Measurements from ENCODE around the gene IFT52. TPM values are rescaled to one million over a fixed set of nuclear protein-coding genes. Genes with fewer than 3 reads are reported as not detected.

The IFT52 gene
- total and polyA plus RNA-seq, 11 donors: 4.2 to 15.5 (median 5.7) TPM

DNA sequence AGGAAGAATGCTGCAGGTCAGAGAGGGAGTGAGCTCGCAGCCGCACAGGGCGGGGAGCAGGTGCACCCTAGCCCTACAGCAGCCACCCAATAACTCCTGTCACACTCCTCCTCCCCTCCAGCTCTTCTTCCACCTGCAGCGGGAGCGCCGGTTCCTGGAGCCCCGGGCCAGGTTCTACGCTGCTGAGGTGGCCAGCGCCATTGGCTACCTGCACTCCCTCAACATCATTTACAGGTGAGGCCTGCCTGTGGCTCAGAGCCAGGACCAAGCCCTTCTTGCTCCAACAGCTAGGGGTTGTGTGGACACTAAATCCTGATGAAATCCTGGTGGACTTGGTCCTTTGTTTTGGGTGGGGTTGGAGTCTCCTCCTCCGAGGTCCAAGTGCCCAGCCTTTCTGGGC lies 20.2 kb upstream of the IFT52 start:
- TF ChIP-seq POLR2A (IDR thresholded peaks at IDR 0.05): no peak
- TF ChIP-seq, protein P1, sequence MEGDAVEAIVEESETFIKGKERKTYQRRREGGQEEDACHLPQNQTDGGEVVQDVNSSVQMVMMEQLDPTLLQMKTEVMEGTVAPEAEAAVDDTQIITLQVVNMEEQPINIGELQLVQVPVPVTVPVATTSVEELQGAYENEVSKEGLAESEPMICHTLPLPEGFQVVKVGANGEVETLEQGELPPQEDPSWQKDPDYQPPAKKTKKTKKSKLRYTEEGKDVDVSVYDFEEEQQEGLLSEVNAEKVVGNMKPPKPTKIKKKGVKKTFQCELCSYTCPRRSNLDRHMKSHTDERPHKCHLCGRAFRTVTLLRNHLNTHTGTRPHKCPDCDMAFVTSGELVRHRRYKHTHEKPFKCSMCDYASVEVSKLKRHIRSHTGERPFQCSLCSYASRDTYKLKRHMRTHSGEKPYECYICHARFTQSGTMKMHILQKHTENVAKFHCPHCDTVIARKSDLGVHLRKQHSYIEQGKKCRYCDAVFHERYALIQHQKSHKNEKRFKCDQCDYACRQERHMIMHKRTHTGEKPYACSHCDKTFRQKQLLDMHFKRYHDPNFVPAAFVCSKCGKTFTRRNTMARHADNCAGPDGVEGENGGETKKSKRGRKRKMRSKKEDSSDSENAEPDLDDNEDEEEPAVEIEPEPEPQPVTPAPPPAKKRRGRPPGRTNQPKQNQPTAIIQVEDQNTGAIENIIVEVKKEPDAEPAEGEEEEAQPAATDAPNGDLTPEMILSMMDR (IDR thresholded peaks at IDR 0.05): no peak
- no peaks in the 10 kb centered on the region for H3K27me3 ChIP-seq
- ATAC-seq: no peak

DNA sequence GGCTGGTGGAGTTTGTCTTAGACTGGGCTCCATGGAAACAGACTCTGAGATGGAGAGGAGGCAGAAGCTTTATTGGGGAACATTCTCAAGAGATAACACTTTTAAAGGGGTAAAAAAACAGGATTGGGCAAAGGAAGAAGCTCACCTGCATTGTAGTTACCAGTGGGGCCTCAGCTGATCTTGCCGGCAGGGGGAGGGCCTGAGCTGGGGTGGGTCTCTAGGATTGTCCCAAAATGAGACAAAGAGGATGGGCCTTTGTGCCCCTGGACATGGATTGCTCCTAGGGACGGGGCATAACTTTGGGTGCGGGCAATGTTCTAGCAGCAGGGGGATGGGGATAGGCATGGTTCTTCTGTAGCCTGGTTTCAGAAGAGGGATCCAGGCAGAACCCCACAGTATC lies 19.4 kb upstream of the IFT52 start:
- Histone ChIP-seq H3K27ac (no peak overlapping the region), H3K4me3 (no peak overlapping the region), H3K9me3 (no peaks in the 10 kb centered on the region), H3K27me3 (no peaks in the 10 kb centered on the region), H3K4me1 (no peaks in the 10 kb centered on the region), H3K36me3 (no peaks in the 10 kb centered on the region)
- ATAC-seq (no peak), DNase-seq (no peak)
- intact Hi-C loops (cut with DNase I): no loop called here
- WGBS, 4 donors: 88 to 97% (median 91%) methylated on average over 3 of the region's 3 CpGs
- TF ChIP-seq, protein P1 (IDR thresholded peaks at IDR 0.05): no peak
- TF ChIP-seq POLR2A (IDR thresholded peaks at IDR 0.05): no peak

More for the DNA sequence above, 20.2 kb upstream of the IFT52 start:
- intact Hi-C loops (cut with DNase I): no loop called here
- H3K4me1 ChIP-seq: no peaks in the 10 kb centered on the region
- H3K27ac ChIP-seq: no peak overlapping the region
- H3K36me3 ChIP-seq: no peaks in the 10 kb centered on the region
- DNase-seq: no peak
- H3K9me3 ChIP-seq: no peaks in the 10 kb centered on the region
- 90 to 95% (median 92%) methylated on average over 7 to 10 of the region's 10 CpGs for WGBS, 4 donors
- no peak overlapping the region for H3K4me3 ChIP-seq

DNA sequence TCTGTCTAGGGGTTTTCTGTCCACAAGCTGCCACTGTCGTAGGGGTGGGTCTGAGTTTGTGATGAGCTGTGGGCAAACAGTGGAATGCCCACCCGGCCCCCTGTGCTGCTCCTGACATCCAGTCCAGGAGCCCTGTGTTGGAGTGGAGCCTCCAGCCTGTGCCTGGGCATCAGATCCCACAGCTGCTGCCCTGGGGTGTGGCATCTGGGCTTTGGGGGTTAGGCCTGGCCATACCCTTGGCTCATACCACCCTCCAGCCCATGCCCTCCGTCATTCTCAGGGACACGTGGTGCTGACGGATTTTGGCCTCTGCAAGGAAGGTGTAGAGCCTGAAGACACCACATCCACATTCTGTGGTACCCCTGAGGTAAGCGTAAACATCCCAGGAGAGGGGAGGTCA lies 19.0 kb upstream of the IFT52 start:
- H3K9me3 ChIP-seq: no peaks in the 10 kb centered on the region
- TF ChIP-seq, protein P1 (IDR thresholded peaks at IDR 0.05): no peak
- TF ChIP-seq POLR2A (IDR thresholded peaks at IDR 0.05): no peak
- DNase-seq: no peak
- no peaks in the 10 kb centered on the region for H3K36me3 ChIP-seq
- H3K27ac ChIP-seq: no peak overlapping the region
- no peak overlapping the region for H3K4me3 ChIP-seq
- intact Hi-C loops (cut with DNase I): no loop called here
- WGBS, 4 donors: 89 to 92% (median 90%) methylated on average over 6 of the region's 6 CpGs
- no peaks in the 10 kb centered on the region for H3K27me3 ChIP-seq
- no peaks in the 10 kb centered on the region for H3K4me1 ChIP-seq
- no peak for ATAC-seq

DNA sequence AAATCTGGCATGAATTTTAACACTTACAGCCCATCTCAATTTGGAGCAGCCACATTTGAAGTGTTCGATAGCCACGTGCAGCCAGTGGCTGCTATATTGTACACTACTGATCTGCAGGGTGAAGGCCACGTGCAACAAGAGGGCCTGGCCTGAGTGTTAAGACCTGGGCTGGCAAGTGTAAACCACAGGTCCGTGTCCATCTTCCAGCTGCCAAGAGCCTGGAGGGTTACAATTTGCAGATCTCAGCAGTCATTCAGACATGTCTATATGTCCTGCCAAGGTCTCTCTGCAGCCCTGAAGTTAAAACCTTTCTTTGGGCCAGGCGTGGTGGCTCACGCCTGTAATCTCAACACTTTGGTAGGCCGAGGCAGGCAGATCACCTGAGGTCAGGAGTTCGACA lies 17.8 kb upstream of the IFT52 start:
- Histone ChIP-seq H3K27me3 (no peaks in the 10 kb centered on the region), H3K4me1 (no peaks in the 10 kb centered on the region), H3K4me3 (no peak overlapping the region), H3K9me3 (no peaks in the 10 kb centered on the region), H3K27ac (no peak overlapping the region), H3K36me3 (no peaks in the 10 kb centered on the region)
- 90 to 94% (median 92%) methylated on average over 8 of the region's 8 CpGs for WGBS, 4 donors
- TF ChIP-seq, protein P1 (IDR thresholded peaks at IDR 0.05): no peak
- TF ChIP-seq POLR2A (IDR thresholded peaks at IDR 0.05): no peak
- ATAC-seq (no peak), DNase-seq (no peak)
- intact Hi-C loops (cut with DNase I): no loop called here

Measured in heart left ventricle (tissue), 16 donors.